ENCODE results near the gene CCL7.

GRCh38 chr17:34265711-34266110 lies 4.3 kb upstream of the CCL7 start:
- TF ChIP-seq CTCF (IDR thresholded peaks at IDR 0.05): no peak
- TF ChIP-seq POLR2A (IDR thresholded peaks at IDR 0.05): no peak
